Glutamatergic neuron (in vitro differentiated cells): ENCODE measurements around the gene MYCBPAP. TPM values are rescaled to one million over a fixed set of nuclear protein-coding genes. Genes with fewer than 3 reads are reported as not detected.

Source experiments
- DNase-seq: peaks from one replicate; pipeline ENCODE4 v3.0.0; 2022
- H3K27ac Mint-ChIP-seq: one replicate; pipeline ENCODE4 v1.8.0; 2020; ENCODE audit warnings: mild to moderate bottlenecking, mixed read lengths, inconsistent platforms; ENCODE audit not compliant: unreplicated experiment
- H3K27me3 Mint-ChIP-seq: one replicate; pipeline ENCODE4 v1.8.0; 2020; ENCODE audit warnings: mild to moderate bottlenecking, moderate library complexity, mixed read lengths, inconsistent platforms; ENCODE audit not compliant: unreplicated experiment
- H3K36me3 Mint-ChIP-seq: one replicate; pipeline ENCODE4 v1.8.0; 2020; ENCODE audit warnings: mild to moderate bottlenecking, mixed read lengths, inconsistent platforms; ENCODE audit not compliant: unreplicated experiment
- H3K4me1 Mint-ChIP-seq: one replicate; pipeline ENCODE4 v1.8.0; 2020; ENCODE audit warnings: mild to moderate bottlenecking, low read depth, mixed read lengths, inconsistent platforms; ENCODE audit not compliant: unreplicated experiment
- H3K4me3 Mint-ChIP-seq: one replicate; pipeline ENCODE4 v1.8.0; 2020; ENCODE audit warnings: mild to moderate bottlenecking, mixed read lengths, inconsistent platforms; ENCODE audit not compliant: unreplicated experiment
- H3K9me3 Mint-ChIP-seq: one replicate; pipeline ENCODE4 v1.8.0; 2020; ENCODE audit warnings: mild to moderate bottlenecking, moderate library complexity, mixed read lengths, inconsistent platforms; ENCODE audit not compliant: unreplicated experiment
- CTCF ChIP-seq: fragments of 200-600 bp; sonication (generic); IDR thresholded peaks from one replicate; pipeline ENCODE4 v1.5.0; 2021; ENCODE audit not compliant: partially characterized antibody, unreplicated experiment
- total RNA-seq: library from RNA; stranded (reverse); fragmentation: NEBNext Ultra II Directional; extraction: Animal tissue kit (Norgen Biotek cat#: 25700); gene quantifications from one replicate; pipeline ENCODE4 v1.2.1, GENCODE V29; 2021; ENCODE audit not compliant: unreplicated experiment

Gene MYCBPAP
- total RNA-seq, 1 donor from 2014 or later, result 2.5 TPM

DNA sequence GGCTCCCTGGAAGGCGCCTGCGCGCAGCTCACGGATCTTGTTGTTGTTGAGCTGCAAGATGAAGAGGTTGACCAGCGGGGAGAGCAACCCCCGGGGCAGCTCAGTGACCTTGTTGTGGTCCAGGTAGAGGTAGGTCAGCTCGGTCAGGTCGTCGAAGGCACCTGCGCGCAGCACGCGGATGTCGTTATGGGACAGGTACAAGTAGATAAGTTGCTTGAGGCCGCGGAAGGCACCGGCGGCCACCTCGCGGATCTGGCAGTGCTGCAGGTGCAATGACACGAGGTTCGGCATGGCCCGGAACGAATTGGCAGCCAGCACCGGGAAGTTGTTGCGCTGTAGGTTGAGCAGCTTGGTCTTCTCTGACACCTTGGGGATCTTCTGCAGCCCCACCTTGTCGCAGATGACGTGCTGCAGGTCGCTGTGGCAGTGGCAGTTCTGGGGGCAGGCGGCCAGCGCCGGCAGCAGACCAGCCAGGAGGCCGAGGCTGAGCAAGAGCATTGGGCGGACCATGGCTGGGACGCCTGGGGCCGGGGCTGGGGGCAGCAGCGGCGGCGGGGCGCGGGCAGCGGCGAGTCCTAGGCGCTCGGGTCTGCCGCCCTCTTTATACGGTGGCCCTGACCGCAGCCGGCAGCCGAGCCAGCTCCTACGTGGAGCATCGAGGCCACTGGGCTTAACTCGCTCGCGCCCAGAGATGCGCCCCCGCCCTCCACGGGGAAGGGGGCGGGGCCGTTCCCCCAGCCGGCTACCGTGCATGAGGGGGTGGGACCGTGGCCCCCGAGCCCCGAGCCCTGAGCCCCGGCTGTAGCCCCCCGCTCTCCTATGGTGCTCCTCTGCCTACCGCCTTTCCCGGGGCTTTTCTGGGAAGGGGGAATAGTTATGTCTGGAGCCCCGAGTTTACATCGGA, 39.7 kb upstream of the MYCBPAP start, which contains the start of gene CHAD:
Gene CHAD (minus strand): TSS at position 577 of the 904 bp plus-strand sequence. CDS start 67 bp downstream, at position 510.
- Mint-ChIP-seq H3K27ac (no peak within 1 kb of the TSS), H3K36me3 (no peaks in the 10 kb centered on the region), H3K4me3 (peak within 1 kb of the TSS; percentile 77), H3K9me3 (peaks cover 1% of the 10 kb centered on the region), H3K4me1 (no peaks in the 10 kb centered on the region), H3K27me3 (peaks cover 15% of the 10 kb centered on the region)
- no peak for TF ChIP-seq CTCF
- DNase-seq, result peak; percentile 35

GRCh38 chr17:50469208-50469605, 39.0 kb upstream of the MYCBPAP start:
- Mint-ChIP-seq H3K9me3 (peaks cover under 1% of the 10 kb centered on the region), H3K27ac (no peak overlapping the region), H3K4me1 (no peaks in the 10 kb centered on the region), H3K27me3 (peaks cover 15% of the 10 kb centered on the region), H3K36me3 (no peaks in the 10 kb centered on the region), H3K4me3 (no peak overlapping the region)
- TF ChIP-seq CTCF, result no peak
- peak; percentile 48 for DNase-seq

DNA sequence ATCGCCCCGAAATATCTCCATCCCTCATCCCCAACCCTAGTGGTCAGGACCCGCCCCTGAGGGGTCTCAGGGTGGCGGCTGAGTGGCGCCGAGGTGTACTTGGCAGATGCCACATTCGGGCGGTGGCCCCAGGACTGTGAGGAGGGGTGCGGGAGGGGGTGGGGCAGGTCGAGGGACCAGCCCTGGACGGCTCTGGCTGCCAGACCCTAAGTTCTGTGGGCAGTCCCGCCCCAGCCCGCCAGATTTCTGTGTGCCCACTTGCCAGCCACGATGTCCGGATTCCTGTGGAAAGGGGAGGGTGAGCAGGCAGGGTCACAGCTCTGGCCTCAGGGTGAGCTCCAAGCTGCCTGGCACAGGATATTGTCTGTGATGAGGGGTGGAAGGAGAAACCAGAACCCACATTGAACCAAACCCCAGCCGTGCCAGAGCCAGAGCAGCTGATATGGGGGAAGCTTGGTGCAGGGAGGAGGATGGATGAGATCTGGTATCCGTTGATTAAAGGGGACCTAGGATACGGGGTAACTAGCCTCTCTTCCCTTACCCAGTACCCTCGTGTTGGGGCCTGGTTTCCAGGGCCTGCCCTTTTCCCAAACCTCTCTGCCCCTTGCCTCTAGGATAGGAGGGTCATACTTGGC, 38.5 kb upstream of the MYCBPAP start:
- no peaks in the 10 kb centered on the region for H3K36me3 Mint-ChIP-seq
- H3K27ac Mint-ChIP-seq, result no peak overlapping the region
- H3K27me3 Mint-ChIP-seq, result peaks cover 15% of the 10 kb centered on the region
- no peaks in the 10 kb centered on the region for H3K4me1 Mint-ChIP-seq
- H3K4me3 Mint-ChIP-seq, result no peak overlapping the region
- no peaks in the 10 kb centered on the region for H3K9me3 Mint-ChIP-seq
- no peak for DNase-seq
- TF ChIP-seq CTCF, result no peak

DNA sequence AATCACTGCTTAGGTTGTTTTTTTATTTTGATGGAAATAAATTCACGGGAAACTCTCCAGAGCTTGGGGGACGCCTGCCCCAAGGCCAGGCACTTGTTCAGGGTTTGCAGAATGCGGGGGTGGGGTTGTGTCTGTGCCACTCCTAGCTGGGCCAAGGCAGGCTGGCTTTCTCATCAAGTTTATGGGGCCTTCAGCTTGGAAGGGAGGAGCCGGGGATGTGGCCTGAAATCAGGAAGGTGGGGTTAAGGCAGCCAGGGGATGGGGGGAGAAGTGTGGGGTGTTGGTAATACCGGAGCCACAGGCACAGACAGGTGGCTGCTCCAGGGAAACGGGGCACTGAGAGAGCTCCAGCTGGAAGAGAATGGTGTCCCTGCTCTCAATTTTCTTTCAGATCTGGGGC, 37.8 kb upstream of the MYCBPAP start:
- Mint-ChIP-seq H3K4me3 (no peak overlapping the region), H3K27me3 (peaks cover 15% of the 10 kb centered on the region), H3K9me3 (no peaks in the 10 kb centered on the region), H3K27ac (no peak overlapping the region), H3K4me1 (no peaks in the 10 kb centered on the region), H3K36me3 (no peaks in the 10 kb centered on the region)
- DNase-seq, result no peak
- no peak for TF ChIP-seq CTCF
